NCI-H446 treated with DMSO at 0.1 percent for 48 hours (cell line): ENCODE data around the gene CC2D2B.
A peak's percentile ranks its signal among the peaks of the same experiment; 100 is the strongest.
"Not testable (repeated sequence)": the region's sequence is repeated elsewhere in the genome, so short reads cannot be mapped to it uniquely, and the experiment has no call there.

Source experiments
- DNase-seq: peaks from one replicate; lab custom pipeline; 2025; lab: John Stamatoyannopoulos, UW

Gene CC2D2B, protein sequence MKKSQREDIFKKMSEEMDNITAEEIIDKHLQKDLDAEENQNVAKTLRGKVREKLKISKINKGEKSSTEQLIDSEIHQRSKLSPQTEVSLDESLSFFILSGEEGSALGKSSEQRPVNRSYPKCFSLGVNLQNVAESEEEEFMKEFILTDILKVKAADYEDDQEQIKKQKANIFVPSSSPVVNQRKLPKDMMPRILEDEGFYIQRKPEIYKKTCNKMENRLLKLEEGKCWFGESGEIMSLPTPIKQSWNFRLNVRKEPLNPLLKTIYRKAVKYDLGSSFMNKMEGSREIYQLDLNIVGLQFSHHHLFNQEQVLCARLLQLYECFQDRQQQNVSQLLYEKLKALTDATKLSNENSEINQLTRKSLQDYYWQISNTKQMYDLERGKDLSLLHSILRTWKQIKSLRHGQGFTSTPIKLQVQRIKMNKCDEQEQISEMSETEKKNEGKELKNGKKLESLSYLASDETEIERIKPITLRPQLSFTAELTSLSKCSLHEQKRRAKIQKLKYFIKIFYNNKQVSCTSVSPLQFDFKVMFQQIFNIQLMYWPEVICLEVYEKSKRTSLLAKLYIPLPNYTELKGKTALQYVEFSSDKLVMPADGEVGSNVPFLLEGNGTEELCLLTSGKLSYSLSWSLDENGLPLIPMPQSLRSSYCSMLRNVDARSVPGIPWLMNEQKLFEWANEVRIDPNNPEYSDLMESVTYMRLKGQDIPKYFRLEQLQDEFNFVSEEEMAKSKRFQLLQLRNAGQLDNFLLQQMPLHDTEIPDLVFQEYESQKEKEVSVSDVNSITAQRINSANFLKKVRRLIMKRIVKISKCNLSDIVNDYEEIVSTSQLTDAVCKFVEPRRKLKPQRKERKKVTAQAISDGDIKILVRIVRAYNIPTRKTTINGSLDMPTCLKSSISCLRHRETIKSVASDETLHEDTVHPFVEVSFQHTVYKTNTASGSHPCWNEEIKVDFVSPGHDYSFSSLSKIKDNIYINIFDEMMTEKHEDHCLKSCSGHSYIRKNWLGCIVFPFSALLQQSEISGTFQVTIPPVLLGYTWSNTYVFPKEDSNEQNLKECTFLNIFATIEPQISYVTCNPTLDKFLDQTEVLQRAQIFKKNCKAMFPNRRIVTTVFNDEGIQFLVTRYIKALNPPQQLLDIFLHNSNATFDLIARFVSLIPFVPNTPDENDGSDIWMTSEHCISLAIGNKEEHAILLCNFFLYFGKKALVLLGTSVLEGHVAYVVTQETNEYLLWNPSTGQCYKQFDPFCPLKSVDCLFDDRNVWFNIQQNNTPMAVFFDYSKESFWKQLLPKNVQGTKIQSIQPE (N-terminal part only)

DNA sequence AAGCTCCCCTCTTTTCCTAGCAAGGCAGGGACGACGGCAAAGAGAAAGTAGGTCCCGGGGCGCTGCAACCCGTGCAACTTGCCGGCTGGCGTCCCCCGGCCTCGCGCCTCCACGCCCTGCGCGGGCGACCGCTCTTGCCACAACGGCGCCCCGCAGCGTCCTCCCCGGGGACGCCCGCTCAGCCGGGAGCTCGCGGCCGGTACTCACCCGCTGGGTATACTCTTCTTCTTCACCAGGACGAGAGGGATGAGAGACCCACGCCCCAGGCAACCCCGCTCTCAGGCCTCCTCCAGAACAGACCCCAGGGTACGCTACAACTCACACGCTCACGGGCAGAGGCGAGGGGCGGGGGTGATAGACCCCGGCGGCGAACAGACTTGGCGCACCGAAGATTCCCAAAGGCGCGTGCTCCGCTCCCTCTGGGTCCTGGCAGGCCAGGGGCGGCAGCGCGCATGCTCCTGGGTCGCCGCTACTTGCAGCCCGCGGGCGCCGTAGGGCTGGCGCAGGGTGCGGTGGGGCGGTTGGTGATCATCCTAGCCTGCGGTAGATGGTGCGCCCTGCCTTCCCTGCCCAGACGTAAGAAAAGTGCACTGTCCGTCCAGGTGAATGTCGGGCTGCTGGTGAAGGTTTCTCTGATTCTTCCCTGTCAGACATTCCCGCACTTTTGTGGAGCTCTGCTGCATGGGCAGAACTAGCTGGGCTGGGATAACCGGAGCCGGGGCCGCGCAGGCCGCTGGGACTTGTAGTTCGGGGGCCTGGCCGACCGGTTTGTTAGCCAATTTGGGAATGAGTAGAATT lies at the start of gene CC2D2B:
Gene CC2D2B (plus strand): TSS at position 520 of the 798 bp plus-strand sequence. CDS start 3,349 bp downstream, outside the sequence.
- DNase-seq, result peak; percentile 58

DNA sequence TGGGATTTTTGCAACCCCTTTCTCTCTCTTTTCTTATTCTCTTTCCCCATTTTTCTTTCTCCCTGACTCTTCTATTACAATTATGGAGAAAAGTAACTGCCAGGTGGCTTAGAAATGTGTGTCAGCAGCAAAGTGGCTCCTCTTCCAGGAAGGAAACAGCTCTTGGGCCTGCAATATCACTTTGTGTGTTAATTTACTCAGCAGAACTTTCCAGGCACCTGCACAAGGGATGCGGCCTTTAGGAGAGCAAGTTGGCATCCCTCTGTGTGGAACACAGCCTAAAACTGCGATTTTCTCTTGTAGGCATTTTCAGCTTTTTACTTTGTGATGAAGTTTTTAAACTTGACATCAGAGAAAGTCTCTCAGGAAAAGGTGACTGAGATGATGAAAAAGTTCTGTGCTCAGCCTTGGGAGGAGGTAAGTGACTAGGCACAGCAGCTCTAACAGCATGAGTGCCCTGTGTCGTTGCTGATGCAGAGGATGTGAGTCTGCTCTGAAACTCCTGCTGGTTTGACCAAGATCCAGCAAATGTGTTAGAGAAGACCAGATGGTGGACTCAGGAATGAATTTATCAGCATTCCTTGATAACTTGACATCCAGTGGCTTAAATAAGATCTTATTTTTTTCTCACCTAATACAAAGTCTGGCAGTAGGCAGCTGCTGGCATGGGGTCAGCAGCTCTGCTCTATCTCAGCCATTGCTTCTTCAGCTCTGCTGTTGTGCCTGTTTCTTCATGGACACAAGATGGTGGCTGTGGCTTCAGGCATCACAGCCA lies 47.4 kb upstream of the CC2D2B start:
- no peak for DNase-seq

DNA sequence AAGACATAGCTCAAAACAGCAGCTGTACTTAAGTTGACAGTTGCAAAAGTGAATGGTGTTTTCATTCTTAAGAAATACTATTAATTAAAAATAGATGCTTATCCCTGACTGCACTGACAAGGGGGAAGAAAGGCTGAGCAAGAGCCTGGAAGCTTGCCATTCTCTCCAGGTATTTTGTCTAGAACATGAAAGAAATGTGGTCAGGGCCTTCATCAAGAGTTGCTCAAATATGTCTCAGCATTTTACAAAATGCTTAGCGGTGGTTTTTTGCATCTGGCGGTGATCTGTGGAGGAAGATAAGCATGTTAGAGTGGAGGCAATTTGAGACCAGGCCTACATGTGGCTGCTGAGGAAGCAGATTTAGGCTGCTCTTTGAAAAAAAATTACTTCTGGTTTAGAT lies 46.4 kb upstream of the CC2D2B start:
- no peak for DNase-seq

DNA sequence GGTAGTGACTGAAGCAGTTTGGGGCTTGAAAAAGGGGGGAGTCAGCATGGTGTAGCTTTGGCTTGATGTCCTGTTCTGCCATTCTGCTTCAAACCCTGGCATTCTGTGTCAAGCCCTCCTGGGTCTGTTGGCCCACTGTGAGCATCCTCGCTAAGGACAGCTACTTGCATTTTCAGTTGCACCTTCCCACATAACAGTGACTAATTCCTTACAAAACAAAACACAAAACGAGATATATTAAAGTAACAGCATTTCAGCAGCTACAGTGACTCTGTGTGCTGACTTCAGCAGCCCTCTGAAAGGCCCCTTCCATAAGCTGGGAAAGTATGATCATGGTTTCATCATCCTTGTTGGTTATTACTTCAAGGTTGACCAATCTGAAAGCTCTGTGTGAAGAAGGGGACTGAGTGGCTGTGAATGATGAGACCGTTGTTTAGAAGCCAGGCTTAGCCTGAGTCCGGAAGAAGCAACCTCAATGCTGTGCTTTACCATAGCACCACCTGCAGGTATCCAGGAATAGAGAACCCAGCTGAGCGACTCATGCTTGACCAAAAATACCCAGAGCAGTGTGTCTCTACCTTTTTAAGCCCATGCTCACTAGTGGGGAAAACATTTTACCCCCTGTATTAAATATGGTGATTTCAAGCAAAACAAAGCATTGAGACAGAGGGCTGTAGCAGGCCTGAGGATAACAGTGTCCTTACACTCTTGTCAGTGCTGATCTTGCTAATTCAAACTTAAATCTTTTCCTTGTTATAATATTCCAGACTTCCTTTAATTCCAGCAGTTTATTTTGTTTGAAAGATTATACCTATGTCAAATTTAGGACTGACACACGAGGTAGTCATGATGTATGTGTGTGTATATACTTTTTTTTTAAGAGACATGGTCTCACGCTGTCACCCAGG lies 42.6 kb upstream of the CC2D2B start:
- DNase-seq, result no peak

DNA sequence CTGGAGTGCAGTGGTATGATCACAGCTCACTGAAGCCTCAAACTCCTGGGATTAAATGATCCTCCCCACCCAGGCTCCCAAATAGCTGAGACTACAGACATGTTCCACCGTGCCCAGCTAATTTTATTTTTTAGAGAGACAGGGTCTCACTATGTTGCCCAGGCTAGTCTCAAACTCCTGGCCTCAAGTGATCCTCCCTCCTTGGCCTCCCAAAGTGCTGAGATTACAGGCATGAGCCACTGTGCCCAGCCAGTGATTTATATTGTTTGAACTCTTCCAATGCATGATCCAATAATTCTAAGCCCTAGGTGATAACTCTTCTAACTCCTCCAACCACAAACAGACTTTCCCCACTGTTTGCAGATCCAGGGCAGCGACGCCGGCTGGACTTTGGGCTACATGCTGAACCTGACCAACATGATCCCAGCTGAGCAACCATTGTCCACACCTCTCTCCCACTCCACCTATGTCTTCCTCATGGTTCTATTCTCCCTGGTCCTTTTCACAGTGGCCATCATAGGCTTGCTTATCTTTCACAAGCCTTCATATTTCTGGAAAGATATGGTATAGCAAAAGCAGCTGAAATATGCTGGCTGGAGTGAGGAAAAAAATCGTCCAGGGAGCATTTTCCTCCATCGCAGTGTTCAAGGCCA lies 41.8 kb upstream of the CC2D2B start:
- no peak for DNase-seq

DNA sequence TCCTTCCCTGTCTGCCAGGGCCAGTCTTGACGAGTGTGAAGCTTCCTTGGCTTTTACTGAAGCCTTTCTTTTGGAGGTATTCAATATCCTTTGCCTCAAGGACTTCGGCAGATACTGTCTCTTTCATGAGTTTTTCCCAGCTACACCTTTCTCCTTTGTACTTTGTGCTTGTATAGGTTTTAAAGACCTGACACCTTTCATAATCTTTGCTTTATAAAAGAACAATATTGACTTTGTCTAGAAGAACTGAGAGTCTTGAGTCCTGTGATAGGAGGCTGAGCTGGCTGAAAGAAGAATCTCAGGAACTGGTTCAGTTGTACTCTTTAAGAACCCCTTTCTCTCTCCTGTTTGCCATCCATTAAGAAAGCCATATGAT lies 41.3 kb upstream of the CC2D2B start:
- DNase-seq, result no peak

DNA sequence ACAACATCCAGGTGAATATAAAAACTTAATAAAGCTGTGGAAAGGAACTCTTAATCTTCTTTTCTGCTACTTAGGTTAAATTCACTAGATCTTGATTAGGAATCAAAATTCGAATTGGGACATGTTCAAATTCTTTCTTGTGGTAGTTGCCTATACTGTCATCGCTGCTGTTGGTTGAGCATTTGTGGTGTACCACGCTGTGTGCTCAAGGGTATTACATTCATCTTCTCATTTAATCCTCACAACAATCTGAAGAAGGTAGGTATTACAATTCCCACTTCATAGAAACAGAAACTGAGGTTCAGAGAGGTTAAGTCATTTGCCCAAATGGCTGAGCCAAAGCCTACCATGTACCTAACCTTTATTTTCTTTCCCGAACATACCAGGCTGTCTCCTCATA lies 39.9 kb upstream of the CC2D2B start:
- DNase-seq, result no peak

DNA sequence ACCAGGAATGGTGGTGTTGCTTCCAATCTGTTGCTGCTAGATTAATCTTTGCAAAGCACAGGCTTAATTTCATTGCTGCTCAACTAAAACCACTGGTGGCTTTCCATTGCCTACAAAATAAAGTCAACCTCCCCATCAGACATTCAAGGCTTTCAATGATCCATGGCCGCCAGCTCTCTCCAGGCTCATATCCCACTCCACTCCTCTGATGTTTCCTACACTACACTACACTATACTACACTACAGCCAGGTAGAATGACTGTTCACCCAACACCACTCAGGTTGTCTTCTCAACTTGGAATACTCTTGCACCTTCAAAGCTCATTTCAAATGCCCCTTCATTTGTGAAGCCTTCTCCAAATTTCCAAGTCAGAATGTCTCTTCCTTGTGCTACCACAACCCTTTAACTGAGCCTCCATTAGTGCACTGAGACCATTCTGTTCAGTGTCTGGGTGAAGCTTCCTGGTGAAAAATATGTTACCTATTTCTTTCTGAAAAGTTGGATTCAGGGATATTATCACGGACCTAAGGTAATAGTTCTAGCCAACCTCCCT lies 35.5 kb upstream of the CC2D2B start:
- no peak for DNase-seq

DNA sequence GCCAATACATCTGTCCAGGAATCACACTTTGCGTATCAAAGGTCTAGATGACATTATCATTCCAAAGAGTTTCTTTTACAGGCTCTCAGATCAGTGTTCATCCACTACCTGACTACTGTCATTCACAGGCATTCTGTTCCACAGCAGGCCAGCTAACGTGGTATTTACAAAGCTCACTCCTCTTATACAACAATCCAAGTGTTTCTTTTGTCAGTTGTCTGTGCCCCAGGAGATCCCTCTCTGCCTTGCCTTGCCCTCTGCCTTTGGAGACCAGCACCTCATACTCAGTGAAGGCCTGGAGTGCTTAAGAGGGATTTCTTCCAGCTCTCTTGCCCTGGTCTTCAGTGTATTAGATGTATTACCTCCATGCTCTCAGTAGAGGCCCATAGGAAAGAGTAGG lies 34.6 kb upstream of the CC2D2B start:
- DNase-seq, result no peak

DNA sequence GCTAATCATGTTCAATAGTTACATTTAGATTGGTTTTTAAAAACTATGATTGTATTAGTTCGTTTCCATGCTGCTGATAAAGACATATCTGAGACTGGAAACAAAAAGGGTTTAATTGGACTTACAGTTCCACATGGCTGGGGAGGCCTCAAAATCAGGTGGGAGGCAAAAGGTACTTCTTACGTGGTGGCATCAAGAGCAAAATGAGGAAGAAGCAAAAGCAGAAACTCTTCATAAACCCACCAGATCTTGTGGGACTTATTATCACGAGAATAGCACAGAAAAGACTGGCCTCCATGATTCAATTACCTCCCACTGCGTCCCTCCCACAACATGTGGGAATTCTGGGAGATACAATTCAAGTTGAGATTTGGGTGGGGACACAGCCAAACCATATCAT lies 34.1 kb upstream of the CC2D2B start:
- no peak for DNase-seq

DNA sequence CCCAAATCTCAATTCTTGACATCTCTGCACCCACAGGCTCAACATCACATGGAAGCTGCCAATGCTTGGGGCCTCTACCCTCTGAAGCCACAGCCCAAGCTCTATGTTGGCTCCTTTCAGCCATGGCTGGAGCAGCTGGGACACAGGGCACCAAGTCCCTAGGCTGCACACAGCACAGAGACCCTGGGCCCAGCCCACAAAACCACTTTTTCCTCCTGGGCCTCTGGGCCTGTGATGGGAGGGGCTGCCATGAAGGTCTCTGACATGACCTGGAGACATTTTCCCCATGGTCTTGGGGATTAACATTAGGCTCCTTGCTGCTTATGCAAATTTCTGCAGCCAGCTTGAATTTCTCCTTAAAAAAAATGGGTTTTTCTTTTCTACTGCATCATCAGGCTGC lies 33.0 kb upstream of the CC2D2B start:
- DNase-seq, result not testable (repeated sequence)

DNA sequence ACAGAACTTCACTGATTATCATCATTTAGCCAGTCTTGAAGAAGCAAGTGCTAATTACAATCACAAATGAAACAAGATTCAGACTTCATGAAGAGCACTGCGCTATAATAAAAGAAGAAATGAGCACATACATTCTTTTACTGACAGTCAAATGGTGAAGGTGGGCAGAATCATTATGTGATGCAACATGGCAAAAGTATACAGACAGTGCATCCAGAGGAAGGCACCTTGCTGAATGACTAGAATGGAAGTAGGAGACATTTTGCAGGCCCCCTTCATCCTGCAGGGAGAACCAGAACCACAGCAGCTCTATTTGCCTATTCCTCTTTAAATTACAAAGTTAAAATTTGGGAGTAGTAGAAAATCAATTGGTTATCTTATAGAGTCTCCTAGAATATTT lies 31.0 kb upstream of the CC2D2B start:
- DNase-seq, result no peak

DNA sequence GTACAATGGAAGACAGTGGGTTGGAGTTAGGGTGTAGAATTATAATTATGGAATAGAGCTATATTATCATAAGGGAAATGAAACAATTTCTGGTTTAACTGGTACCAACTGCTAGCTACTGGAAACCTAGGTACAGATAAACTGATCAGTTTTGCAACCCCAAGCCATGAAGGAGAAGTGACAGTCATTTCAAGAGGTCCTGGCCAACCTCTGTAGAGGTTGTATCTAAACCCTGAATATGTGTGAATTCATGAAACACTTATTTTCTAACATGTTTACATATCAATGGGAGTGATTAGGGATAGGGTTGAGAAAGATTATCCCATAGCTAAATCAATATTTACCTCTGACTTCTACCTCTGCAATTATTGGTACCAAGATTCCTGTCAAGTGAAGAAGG lies 29.9 kb upstream of the CC2D2B start:
- DNase-seq, result no peak

DNA sequence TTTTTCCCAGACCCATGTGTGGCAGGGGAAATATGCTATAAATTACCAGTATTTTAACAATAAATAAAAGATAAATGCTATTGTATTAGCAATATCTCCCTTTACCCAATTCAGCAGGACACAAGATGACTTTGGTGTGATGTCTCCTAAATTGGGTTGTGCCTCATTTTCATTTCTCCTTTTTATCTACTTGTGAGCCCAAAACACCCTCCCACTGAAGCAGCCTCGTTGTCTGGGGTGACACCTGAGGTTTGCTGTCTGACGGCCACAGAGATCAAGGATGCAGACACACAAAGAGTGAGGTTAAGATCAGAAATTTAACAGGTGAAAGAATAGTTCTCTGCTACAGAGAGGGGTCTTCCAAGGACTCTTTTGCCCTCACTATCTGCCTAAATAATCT lies 27.1 kb upstream of the CC2D2B start:
- DNase-seq, result no peak

DNA sequence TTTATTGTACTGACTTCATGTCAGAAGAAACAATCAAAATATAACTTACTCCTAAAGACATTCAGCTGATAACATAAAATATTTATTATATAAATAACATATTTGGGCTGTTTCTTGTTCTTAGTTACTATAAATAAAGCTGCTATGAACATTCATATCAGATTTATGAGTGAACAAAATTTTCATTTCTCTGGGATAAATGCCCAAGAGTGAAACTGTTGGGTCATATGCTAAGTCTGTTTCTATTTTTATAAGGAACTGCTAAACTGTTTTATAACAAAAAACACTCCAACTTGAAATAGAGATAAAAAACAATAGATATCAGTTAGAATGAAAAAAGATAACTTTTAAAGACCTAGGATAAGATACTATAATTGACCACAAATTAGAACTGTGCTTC lies 26.5 kb upstream of the CC2D2B start:
- no peak for DNase-seq

DNA sequence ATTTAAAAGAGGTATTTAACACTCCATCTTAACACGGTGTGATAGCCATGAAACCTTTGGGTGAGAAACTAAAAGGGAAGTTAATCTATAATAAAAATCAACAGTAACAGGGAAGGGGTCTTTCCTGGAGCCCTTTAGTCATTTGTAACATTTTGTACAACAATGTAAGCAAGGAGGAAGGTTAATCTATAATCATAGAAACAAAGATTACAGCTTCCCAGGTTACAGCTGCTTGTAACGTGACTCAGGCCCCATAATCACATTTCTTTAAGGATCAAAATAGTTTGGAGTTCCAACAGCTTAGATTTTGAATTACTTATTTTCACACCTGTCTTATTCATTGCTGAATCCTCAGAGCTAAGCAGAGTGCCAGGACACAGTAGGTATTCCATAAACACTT lies 17.9 kb upstream of the CC2D2B start:
- no peak for DNase-seq

DNA sequence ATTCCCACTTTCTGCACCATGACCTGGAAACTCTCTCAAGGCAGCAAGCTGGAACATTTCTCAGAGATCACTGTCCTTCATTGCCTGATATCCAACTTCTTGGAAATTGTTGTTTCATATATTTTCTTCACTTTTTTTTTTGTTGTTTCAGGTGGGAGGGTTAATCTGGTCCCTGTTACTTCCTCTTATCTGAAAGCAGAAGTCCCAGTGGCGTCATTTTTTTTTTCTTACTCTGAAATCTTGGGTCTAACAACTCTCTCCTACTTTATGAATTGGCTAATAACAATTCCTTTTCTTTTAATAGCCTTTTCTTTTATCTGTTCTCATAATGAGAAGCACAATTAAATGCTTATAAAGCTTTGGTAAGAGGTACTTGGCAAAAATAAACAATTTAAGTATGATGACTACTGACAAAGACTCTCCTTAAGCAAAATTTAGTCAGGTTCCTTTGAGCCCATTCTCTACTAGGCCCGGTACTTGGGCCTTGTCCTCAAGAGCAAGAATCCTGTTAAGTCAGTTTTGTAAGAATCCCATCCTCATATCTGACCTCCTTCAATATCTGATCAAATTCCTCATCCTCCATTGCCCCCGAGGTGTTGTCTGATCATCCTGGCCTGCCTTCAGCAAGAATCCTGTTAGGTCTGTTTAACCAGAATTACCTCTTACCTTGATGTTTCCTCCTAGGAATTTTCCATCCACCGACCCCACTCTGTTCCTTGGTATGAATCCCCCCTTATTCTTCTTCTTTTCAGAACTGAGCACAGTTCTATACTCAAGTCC lies 11.5 kb upstream of the CC2D2B start:
- no peak for DNase-seq
